ENCODE data around the gene CD99L2. TPM values are rescaled to one million over a fixed set of nuclear protein-coding genes. Genes with fewer than 3 reads are reported as not detected.

The CD99L2 gene
- total RNA-seq, 2 donors from 2014 or later = 12.3 to 15.4 TPM

GRCh38 chrX:150767045-150767395, 131.4 kb downstream of the CD99L2 start:
- DNase-seq = no peak
- Histone ChIP-seq H3K9me3 (no peaks in the 10 kb centered on the region), H3K9ac (ENCODE audit: low read depth in 2 of 2, low read length in 2 of 2) (no peak overlapping the region), H3K27me3 (no peaks in the 10 kb centered on the region), H3K36me3 (no peaks in the 10 kb centered on the region), H3K4me1 (no peaks in the 10 kb centered on the region), H3K4me3 (no peak overlapping the region), H3K27ac (no peak overlapping the region)
- intact Hi-C loops (cut with DNase I) = no loop called here
- no peak for TF ChIP-seq CTCF (IDR thresholded peaks at IDR 0.05)

- H3K36me3 ChIP-seq = no peaks in the 10 kb centered on the region
- no peak overlapping the region for H3K27ac ChIP-seq
- no peak for DNase-seq
- intact Hi-C loops (cut with DNase I) = no loop called here
- H3K27me3 ChIP-seq = no peaks in the 10 kb centered on the region
- no peak overlapping the region for H3K4me3 ChIP-seq
- no peak overlapping the region for H3K9ac ChIP-seq (ENCODE audit: low read depth in 2 of 2, low read length in 2 of 2)
- no peaks in the 10 kb centered on the region for H3K4me1 ChIP-seq
- TF ChIP-seq CTCF (IDR thresholded peaks at IDR 0.05) = no peak
- no peaks in the 10 kb centered on the region for H3K9me3 ChIP-seq
These were observed 132.0 kb downstream of the CD99L2 start for GRCh38 chrX:150766351-150767044.

GRCh38 chrX:150765782-150766350, 132.6 kb downstream of the CD99L2 start:
- Histone ChIP-seq H3K4me3 (no peak overlapping the region), H3K27me3 (no peaks in the 10 kb centered on the region), H3K9me3 (no peaks in the 10 kb centered on the region), H3K4me1 (no peaks in the 10 kb centered on the region), H3K36me3 (no peaks in the 10 kb centered on the region), H3K27ac (no peak overlapping the region), H3K9ac (ENCODE audit: low read depth in 2 of 2, low read length in 2 of 2) (no peak overlapping the region)
- no peak for TF ChIP-seq CTCF (IDR thresholded peaks at IDR 0.05)
- no peak for DNase-seq
- intact Hi-C loops (cut with DNase I) = no loop called here

- H3K4me1 ChIP-seq = no peaks in the 10 kb centered on the region
- no peak overlapping the region for H3K4me3 ChIP-seq
- no peak overlapping the region for H3K9ac ChIP-seq (ENCODE audit: low read depth in 2 of 2, low read length in 2 of 2)
- no peaks in the 10 kb centered on the region for H3K27me3 ChIP-seq
- no peak for DNase-seq
- TF ChIP-seq CTCF (IDR thresholded peaks at IDR 0.05) = no peak
- H3K9me3 ChIP-seq = no peaks in the 10 kb centered on the region
- no peaks in the 10 kb centered on the region for H3K36me3 ChIP-seq
- no peak overlapping the region for H3K27ac ChIP-seq
- intact Hi-C loops (cut with DNase I) = no loop called here
These were observed 133.2 kb downstream of the CD99L2 start for GRCh38 chrX:150765237-150765636.

GRCh38 chrX:150763810-150764209, 134.7 kb downstream of the CD99L2 start:
- Histone ChIP-seq H3K9ac (ENCODE audit: low read depth in 2 of 2, low read length in 2 of 2) (no peak overlapping the region), H3K9me3 (no peaks in the 10 kb centered on the region), H3K27ac (no peak overlapping the region), H3K4me3 (no peak overlapping the region), H3K4me1 (no peaks in the 10 kb centered on the region), H3K36me3 (no peaks in the 10 kb centered on the region), H3K27me3 (no peaks in the 10 kb centered on the region)
- intact Hi-C loops (cut with DNase I) = no loop called here
- DNase-seq = no peak
- TF ChIP-seq CTCF (IDR thresholded peaks at IDR 0.05) = no peak
